Transverse colon (tissue), 3 donors: ENCODE results near the gene INPP5B.
"Not testable (repeated sequence)": the region's sequence is repeated elsewhere in the genome, so short reads cannot be mapped to it uniquely, and the experiment has no call there.

ENCODE experiments used
- CTCF ChIP-seq, 5 experiments: fragments of 200-600 bp in 3 of 5; fragments of 450-650 bp in 2 of 5; sonication (generic) in 3 of 5; IDR thresholded peaks; 1 replicate in 2 of 5; 2 replicates in 3 of 5; pipeline ENCODE4 v1.5.1; 2016 to 2017; ENCODE audit warnings: antibody characterized with exemption in 5 of 5, inconsistent platforms in 3 of 5, mild to moderate bottlenecking in 2 of 5, moderate library complexity in 1 of 5
- EP300 ChIP-seq: sonication (generic); formaldehyde crosslinking; IDR thresholded peaks from one replicate; pipeline ENCODE4 v1.6.1; 2017; ENCODE audit warnings: antibody characterized with exemption, low read depth

GRCh38 chr1:37936760-37937159 is 10.1 kb downstream of the INPP5B start:
- TF ChIP-seq CTCF (IDR thresholded peaks at IDR 0.05); EP300: not testable (repeated sequence)
